Endodermal cell (in vitro differentiated cells): Measurements from ENCODE around the gene ERMARD. TPM values are rescaled to one million over a fixed set of nuclear protein-coding genes. Genes with fewer than 3 reads are reported as not detected.

Experiments
- DNase-seq: peaks from one replicate; pipeline ENCODE4 v3.0.0-alpha.2; 2017
- H3K27ac ChIP-seq: 2 replicates; pipeline ENCODE4 v1.5.1; 2013; ENCODE audit warnings: mild to moderate bottlenecking, low read depth, low read length, moderate library complexity
- H3K27me3 ChIP-seq: 2 replicates; pipeline ENCODE4 v1.6.1; 2013; ENCODE audit warnings: mild to moderate bottlenecking, low read length, moderate library complexity; ENCODE audit not compliant: insufficient read depth, control insufficient read depth, poor library complexity, severe bottlenecking
- H3K36me3 ChIP-seq: 2 replicates; pipeline ENCODE4 v1.7.0; 2013; ENCODE audit warnings: mild to moderate bottlenecking, low read length, moderate library complexity; ENCODE audit not compliant: control insufficient read depth, insufficient read depth
- H3K4me1 ChIP-seq: one replicate; pipeline ENCODE4 v1.7.0; 2013; ENCODE audit warnings: low read length; ENCODE audit not compliant: control insufficient read depth, insufficient read depth
- H3K4me3 ChIP-seq: 2 replicates; pipeline ENCODE4 v1.5.1; 2013; ENCODE audit warnings: mild to moderate bottlenecking, low read length, moderate library complexity
- H3K9ac ChIP-seq: 2 replicates; pipeline ENCODE4 v1.6.1; 2013; ENCODE audit warnings: mild to moderate bottlenecking, low read length, moderate library complexity; ENCODE audit not compliant: poor library complexity, severe bottlenecking; ENCODE audit errors: extremely low read depth
- H3K9me3 ChIP-seq: 2 replicates; pipeline ENCODE4 v1.6.1; 2013; ENCODE audit warnings: mild to moderate bottlenecking, low read length, moderate library complexity; ENCODE audit not compliant: control insufficient read depth
- H3K27ac Mint-ChIP-seq: 2 replicates; pipeline ENCODE4 v1.8.0; 2020; ENCODE audit warnings: mixed read lengths
- H3K27me3 Mint-ChIP-seq: 2 replicates; pipeline ENCODE4 v1.8.0; 2021; ENCODE audit warnings: mild to moderate bottlenecking, mixed read lengths; ENCODE audit not compliant: insufficient read depth
- H3K36me3 Mint-ChIP-seq: 2 replicates; pipeline ENCODE4 v1.8.0; 2020; ENCODE audit warnings: low read depth, mixed read lengths
- H3K4me1 Mint-ChIP-seq: 2 replicates; pipeline ENCODE4 v1.8.0; 2020; ENCODE audit warnings: mixed read lengths
- H3K4me3 Mint-ChIP-seq: 2 replicates; pipeline ENCODE4 v1.8.0; 2020; ENCODE audit warnings: mild to moderate bottlenecking, moderate library complexity, mixed read lengths
- H3K9me3 Mint-ChIP-seq: 2 replicates; pipeline ENCODE4 v1.8.0; 2020; ENCODE audit warnings: mild to moderate bottlenecking, mixed read lengths
- CTCF ChIP-seq: fragments of 200-600 bp; sonication (generic); conservative IDR thresholded peaks from 2 replicates; pipeline ENCODE4 v1.5.0; 2021; ENCODE audit warnings: antibody characterized with exemption, mild to moderate bottlenecking
- WGBS, 2 experiments: methylation state at CpG; one replicate each; pipeline versions ENCODE4 v1.1.5 to v1.1.7; 2013; ENCODE audit warnings: missing lambda C conversion rate in 2 of 2, mixed read lengths in 1 of 2; ENCODE audit not compliant: insufficient coverage in 1 of 2, insufficient read length in 1 of 2; 5-methylcytosine and 5-hydroxymethylcytosine counted together
- total RNA-seq, 2 donors: library from RNA; stranded (reverse); fragmentation: NEBNext Ultra II Directional in 1 of 2; extraction: Animal tissue kit (Norgen Biotek cat#: 25700) in 1 of 2; gene quantifications; 2 replicates in 1 of 2; 3 replicates in 1 of 2; pipeline ENCODE4 v1.2.1, GENCODE V29; 2021

The ERMARD gene
- total RNA-seq, 2 donors from 2014 or later, result 14.4 to 24.2 TPM

- WGBS, 2 experiments, result 95 to 96% methylated on average over 13 of the region's 13 CpGs
- H3K27ac ChIP-seq, result no peak overlapping the region
- Mint-ChIP-seq H3K27ac (no peak overlapping the region), H3K9me3 (no peaks in the 10 kb centered on the region), H3K4me1 (no peaks in the 10 kb centered on the region), H3K27me3 (no peaks in the 10 kb centered on the region), H3K36me3 (peaks cover 38% of the 10 kb centered on the region), H3K4me3 (no peak overlapping the region)
- no peak overlapping the region for H3K9ac ChIP-seq
- H3K4me1 ChIP-seq, result no peaks in the 10 kb centered on the region
- no peaks in the 10 kb centered on the region for H3K9me3 ChIP-seq
- no peak for TF ChIP-seq CTCF
- H3K27me3 ChIP-seq, result no peaks in the 10 kb centered on the region
- no peak overlapping the region for H3K4me3 ChIP-seq
- DNase-seq, result no peak
- H3K36me3 ChIP-seq, result peaks cover 32% of the 10 kb centered on the region
Measured at GRCh38 chr6:169766921-169767736, 15.7 kb downstream of the ERMARD start.

- H3K27ac Mint-ChIP-seq, result no peak overlapping the region
- peak; percentile 38 for TF ChIP-seq CTCF
- H3K27me3 Mint-ChIP-seq, result no peaks in the 10 kb centered on the region
- H3K9me3 Mint-ChIP-seq, result no peaks in the 10 kb centered on the region
- H3K4me3 Mint-ChIP-seq, result no peak overlapping the region
- H3K9ac ChIP-seq, result no peak overlapping the region
- 95 to 100% methylated on average over 5 to 9 of the region's 9 CpGs for WGBS, 2 experiments
- no peak overlapping the region for H3K4me3 ChIP-seq
- H3K36me3 ChIP-seq, result peaks cover 10% of the 10 kb centered on the region
- no peaks in the 10 kb centered on the region for H3K4me1 ChIP-seq
- H3K36me3 Mint-ChIP-seq, result peaks cover 8% of the 10 kb centered on the region
- no peak for DNase-seq
- no peaks in the 10 kb centered on the region for H3K27me3 ChIP-seq
- H3K9me3 ChIP-seq, result no peaks in the 10 kb centered on the region
- H3K4me1 Mint-ChIP-seq, result peaks cover 4% of the 10 kb centered on the region
- no peak overlapping the region for H3K27ac ChIP-seq
Measured at GRCh38 chr6:169774347-169774746, 22.9 kb downstream of the ERMARD start.

GRCh38 chr6:169775321-169775720 lies 23.9 kb downstream of the ERMARD start:
- no peak for DNase-seq
- no peaks in the 10 kb centered on the region for H3K4me1 ChIP-seq
- H3K27me3 Mint-ChIP-seq, result no peaks in the 10 kb centered on the region
- H3K27ac Mint-ChIP-seq, result no peak overlapping the region
- H3K9me3 ChIP-seq, result no peaks in the 10 kb centered on the region
- TF ChIP-seq CTCF, result no peak
- 93% methylated on average over 9 to 10 of the region's 10 CpGs for WGBS, 2 experiments
- H3K4me1 Mint-ChIP-seq, result peaks cover 4% of the 10 kb centered on the region
- no peaks in the 10 kb centered on the region for H3K27me3 ChIP-seq
- H3K36me3 ChIP-seq, result peaks cover 10% of the 10 kb centered on the region
- no peaks in the 10 kb centered on the region for H3K9me3 Mint-ChIP-seq
- H3K27ac ChIP-seq, result no peak overlapping the region
- no peak overlapping the region for H3K9ac ChIP-seq
- no peak overlapping the region for H3K4me3 ChIP-seq
- no peak overlapping the region for H3K4me3 Mint-ChIP-seq
- peaks cover 7% of the 10 kb centered on the region for H3K36me3 Mint-ChIP-seq
